GM18861 (cell line): ENCODE measurements around the gene NPIPB9.

Experiments
- ATAC-seq: cut with Tn5 transposase; IDR thresholded peaks from one replicate; pipeline ENCODE4 v1.9.1; 2021; ENCODE audit not compliant: unreplicated experiment

Gene NPIPB9

DNA sequence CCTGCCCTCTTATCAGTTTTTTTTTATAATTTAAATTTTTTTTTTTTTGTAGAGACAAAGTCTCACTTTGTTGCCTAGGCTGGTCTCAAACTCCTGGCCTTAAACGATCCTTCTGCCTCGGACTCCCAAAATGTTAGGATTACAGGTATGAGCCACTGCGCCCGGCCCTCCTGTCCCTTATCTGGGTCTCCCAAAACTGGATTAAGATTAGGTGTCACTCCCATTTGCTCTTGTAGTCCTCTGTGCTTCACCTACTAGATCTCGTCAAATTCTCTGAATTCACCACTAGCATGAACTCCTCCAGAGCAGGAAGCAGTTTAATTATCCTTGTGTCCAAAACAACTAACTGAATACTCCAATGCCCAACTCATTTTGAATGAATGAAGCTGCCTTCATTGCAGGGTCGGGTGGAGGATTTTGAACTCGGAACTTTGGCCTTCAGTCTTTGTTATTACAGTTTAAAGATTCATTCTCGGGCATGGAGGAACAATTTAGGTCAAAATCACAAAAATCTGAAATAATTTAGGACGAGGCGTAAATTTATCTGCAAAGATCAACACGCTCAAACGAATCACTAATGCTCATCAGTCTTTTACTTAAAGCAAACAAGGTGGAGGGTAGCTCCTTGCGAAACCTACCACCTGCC, 70.4 kb downstream of the NPIPB9 start:
- ATAC-seq = no peak
